SK-N-SH treated with all-trans-retinoic acid at 6 μM for 48 hours (cell line): ENCODE data around the gene NDUFAF2.

Source experiments
- ATAC-seq: fragments of 200-7000 bp; cut with Tn5 transposase; 3 replicates; pipeline ENCODE4 v1.9.1; 2020; ENCODE audit warnings: mild to moderate bottlenecking, moderate library complexity
- ARNTL ChIP-seq: fragments of 450-650 bp; formaldehyde crosslinking; IDR thresholded peaks from 2 replicates; pipeline ENCODE4 v1.5.0; 2020; ENCODE audit warnings: low read depth, mild to moderate bottlenecking, moderate library complexity, borderline replicate concordance
- BACH2 ChIP-seq: fragments of 250-450 bp; sonication (Bioruptor Pico); IDR thresholded peaks from 2 replicates; pipeline ENCODE4 v1.9.0; 2021; ENCODE audit warnings: mild to moderate bottlenecking, borderline replicate concordance
- CREB5 ChIP-seq: fragments of 250-450 bp; sonication (Bioruptor Pico); IDR thresholded peaks from 2 replicates; pipeline ENCODE4 v1.5.1; 2020; ENCODE audit warnings: low read depth, mild to moderate bottlenecking, moderate library complexity
- CSDC2 ChIP-seq: fragments of 250-450 bp; sonication (Bioruptor Pico); IDR thresholded peaks from 2 replicates; pipeline ENCODE4 v1.5.0; 2020; ENCODE audit warnings: mild to moderate bottlenecking, moderate library complexity
- CSRNP3 ChIP-seq: fragments of 250-450 bp; sonication (Bioruptor Pico); IDR thresholded peaks from 2 replicates; pipeline ENCODE4 v1.5.1; 2021; ENCODE audit warnings: mild to moderate bottlenecking, moderate library complexity
- ESRRG ChIP-seq: fragments of 250-450 bp; sonication (Bioruptor Pico); IDR thresholded peaks from 2 replicates; pipeline ENCODE4 v1.6.1; 2021; ENCODE audit warnings: mild to moderate bottlenecking
- GLIS3 ChIP-seq: fragments of 250-450 bp; sonication (Bioruptor Pico); IDR thresholded peaks from 2 replicates; pipeline ENCODE4 v1.5.0; 2020; ENCODE audit warnings: mild to moderate bottlenecking, moderate library complexity
- ISL1 ChIP-seq: fragments of 250-450 bp; sonication (Bioruptor Pico); IDR thresholded peaks from 2 replicates; pipeline ENCODE4 v2.1.2; 2022; ENCODE audit warnings: mild to moderate bottlenecking, moderate library complexity
- OSR1 ChIP-seq: fragments of 250-450 bp; sonication (Bioruptor Pico); IDR thresholded peaks from 2 replicates; pipeline ENCODE4 v1.8.0; 2022; ENCODE audit warnings: moderate library complexity, mild to moderate bottlenecking, inconsistent platforms
- PATZ1 ChIP-seq: fragments of 250-450 bp; sonication (Bioruptor Pico); IDR thresholded peaks from 2 replicates; pipeline ENCODE4 v1.8.0; 2020; ENCODE audit warnings: mild to moderate bottlenecking, moderate library complexity, borderline replicate concordance
- PPARA ChIP-seq: fragments of 250-450 bp; sonication (Bioruptor Pico); IDR thresholded peaks from 2 replicates; pipeline ENCODE4 v1.5.0; 2020; ENCODE audit warnings: mild to moderate bottlenecking, borderline replicate concordance
- RARB ChIP-seq: fragments of 250-450 bp; sonication (Bioruptor Pico); IDR thresholded peaks from 2 replicates; pipeline ENCODE4 v1.8.0; 2021; ENCODE audit warnings: mild to moderate bottlenecking, moderate library complexity
- SNAI2 ChIP-seq: fragments of 250-450 bp; sonication (Bioruptor Pico); IDR thresholded peaks from 2 replicates; pipeline ENCODE4 v1.5.0; 2020; ENCODE audit warnings: mild to moderate bottlenecking, moderate library complexity
- TCF4 ChIP-seq: fragments of 250-450 bp; sonication (Bioruptor Pico); IDR thresholded peaks from 2 replicates; pipeline ENCODE4 v1.8.0; 2021; ENCODE audit warnings: mild to moderate bottlenecking, moderate library complexity, borderline replicate concordance
- TOX ChIP-seq: fragments of 250-450 bp; sonication (Bioruptor Pico); IDR thresholded peaks from 2 replicates; pipeline ENCODE4 v1.8.0; 2021; ENCODE audit warnings: mild to moderate bottlenecking, moderate library complexity, borderline replicate concordance
- TSHZ2 ChIP-seq: fragments of 250-450 bp; sonication (Bioruptor Pico); IDR thresholded peaks from 2 replicates; pipeline ENCODE4 v1.5.0; 2020; ENCODE audit warnings: mild to moderate bottlenecking, moderate library complexity
- ZC3H10 ChIP-seq: fragments of 250-450 bp; sonication (Bioruptor Pico); IDR thresholded peaks from 2 replicates; pipeline ENCODE4 v1.5.1; 2021; ENCODE audit warnings: mild to moderate bottlenecking, moderate library complexity
- ZFP3 ChIP-seq: fragments of 250-450 bp; sonication (Bioruptor Pico); IDR thresholded peaks from 2 replicates; pipeline ENCODE4 v1.5.0; 2020; ENCODE audit warnings: mild to moderate bottlenecking, moderate library complexity
- ZFP30 ChIP-seq: fragments of 450-650 bp; formaldehyde crosslinking; IDR thresholded peaks from 2 replicates; pipeline ENCODE4 v1.5.0; 2022; ENCODE audit warnings: mild to moderate bottlenecking, moderate library complexity
- ZNF565 ChIP-seq: fragments of 450-650 bp; formaldehyde crosslinking; conservative IDR thresholded peaks from 2 replicates; pipeline ENCODE4 v1.5.0; 2020; ENCODE audit warnings: low read depth, mild to moderate bottlenecking, moderate library complexity
- ZNF70 ChIP-seq: fragments of 450-650 bp; formaldehyde crosslinking; IDR thresholded peaks from 2 replicates; pipeline ENCODE4 v1.5.0; 2020; ENCODE audit warnings: mild to moderate bottlenecking, moderate library complexity
- ZNF8 ChIP-seq: fragments of 450-650 bp; formaldehyde crosslinking; IDR thresholded peaks from 2 replicates; pipeline ENCODE4 v1.5.0; 2020; ENCODE audit warnings: mild to moderate bottlenecking, moderate library complexity

NDUFAF2 gene

GRCh38 chr5:61114441-61114840 lies 169.4 kb downstream of the NDUFAF2 start:
- TF ChIP-seq BACH2 (CRISPR knock-in tag) (no peak), PATZ1 (no peak), TOX (CRISPR knock-in tag) (no peak), GLIS3 (CRISPR knock-in tag) (no peak), ESRRG (CRISPR knock-in tag) (no peak), ISL1 (no peak), TSHZ2 (no peak), ZC3H10 (CRISPR knock-in tag) (no peak), TCF4 (CRISPR knock-in tag) (no peak), PPARA (CRISPR knock-in tag) (no peak), ZNF8 (CRISPR knock-in tag) (no peak)
- no peak for ATAC-seq

GRCh38 chr5:61115968-61116367 lies 171.0 kb downstream of the NDUFAF2 start:
- ATAC-seq = no peak
- TF ChIP-seq TOX (CRISPR knock-in tag) (no peak), OSR1 (CRISPR knock-in tag) (no peak), CREB5 (no peak), ZFP3 (CRISPR knock-in tag) (no peak), ZNF70 (CRISPR knock-in tag) (no peak), ZFP30 (no peak), CSRNP3 (CRISPR knock-in tag) (no peak), PPARA (CRISPR knock-in tag) (no peak), BACH2 (CRISPR knock-in tag) (no peak), CSDC2 (CRISPR knock-in tag) (no peak), ISL1 (no peak), RARB (CRISPR knock-in tag) (no peak), ZNF565 (no peak), SNAI2 (CRISPR knock-in tag) (no peak)

GRCh38 chr5:61119066-61119465 lies 174.1 kb downstream of the NDUFAF2 start:
- no peak for ATAC-seq
- TF ChIP-seq ARNTL (CRISPR knock-in tag) (no peak), ZFP3 (CRISPR knock-in tag) (no peak)

GRCh38 chr5:61120534-61120933 lies 175.5 kb downstream of the NDUFAF2 start:
- ATAC-seq = no peak
- TF ChIP-seq OSR1 (CRISPR knock-in tag) (no peak), ZC3H10 (CRISPR knock-in tag) (no peak), ZFP3 (CRISPR knock-in tag) (no peak), PATZ1 (no peak), ZNF8 (CRISPR knock-in tag) (no peak), TCF4 (CRISPR knock-in tag) (no peak), ARNTL (CRISPR knock-in tag) (no peak), TOX (CRISPR knock-in tag) (no peak), ZNF70 (CRISPR knock-in tag) (no peak), ZNF565 (no peak), SNAI2 (CRISPR knock-in tag) (no peak), ISL1 (no peak), PPARA (CRISPR knock-in tag) (no peak), ZFP30 (no peak), CSRNP3 (CRISPR knock-in tag) (no peak), CSDC2 (CRISPR knock-in tag) (no peak)
